ENCODE results near the gene CD2AP.

DNA sequence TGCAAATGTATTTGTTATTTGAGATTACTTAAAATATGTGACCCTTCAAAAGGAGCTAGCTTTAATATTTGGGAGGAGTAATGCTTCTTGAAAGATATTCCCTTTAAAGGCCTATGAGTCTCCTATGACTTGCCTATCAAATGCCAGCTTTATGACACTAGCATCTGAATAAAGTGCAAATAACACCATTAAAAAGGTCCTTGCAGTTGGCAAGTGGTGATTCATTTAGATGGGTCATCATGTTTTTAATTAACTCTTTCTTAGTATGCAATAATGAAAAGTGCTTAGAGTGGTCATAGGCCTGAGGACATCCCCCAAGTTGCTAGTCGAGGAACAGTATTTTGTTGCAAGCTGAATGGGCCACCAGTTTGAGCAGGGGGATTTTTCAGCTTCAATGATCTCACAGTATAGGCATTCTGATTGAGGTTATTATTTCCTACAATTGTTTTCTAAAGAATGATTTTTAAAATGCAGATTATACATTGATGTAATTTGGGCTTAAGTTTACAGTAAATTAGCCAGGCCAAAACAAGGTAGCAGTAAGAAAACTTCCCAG, 3.7 kb upstream of the CD2AP start:
- no peak for TF ChIP-seq PATZ1 (CRISPR knock-in tag; IDR thresholded peaks at IDR 0.05; ENCODE audit: borderline replicate concordance)
- TF ChIP-seq RARB (CRISPR knock-in tag; IDR thresholded peaks at IDR 0.05), result no peak
- TF ChIP-seq ZC3H10 (CRISPR knock-in tag; IDR thresholded peaks at IDR 0.05), result no peak
- TF ChIP-seq ZNF70 (CRISPR knock-in tag; IDR thresholded peaks at IDR 0.05), result no peak
- TF ChIP-seq ARNTL (CRISPR knock-in tag; IDR thresholded peaks at IDR 0.05; ENCODE audit: borderline replicate concordance, low read depth), result no peak
- no peak for TF ChIP-seq TCF4 (CRISPR knock-in tag; IDR thresholded peaks at IDR 0.05; ENCODE audit: borderline replicate concordance)
- TF ChIP-seq SNAI2 (CRISPR knock-in tag; IDR thresholded peaks at IDR 0.05), result no peak
- TF ChIP-seq BACH2 (CRISPR knock-in tag; IDR thresholded peaks at IDR 0.05; ENCODE audit: borderline replicate concordance), result no peak
- TF ChIP-seq, protein P1, sequence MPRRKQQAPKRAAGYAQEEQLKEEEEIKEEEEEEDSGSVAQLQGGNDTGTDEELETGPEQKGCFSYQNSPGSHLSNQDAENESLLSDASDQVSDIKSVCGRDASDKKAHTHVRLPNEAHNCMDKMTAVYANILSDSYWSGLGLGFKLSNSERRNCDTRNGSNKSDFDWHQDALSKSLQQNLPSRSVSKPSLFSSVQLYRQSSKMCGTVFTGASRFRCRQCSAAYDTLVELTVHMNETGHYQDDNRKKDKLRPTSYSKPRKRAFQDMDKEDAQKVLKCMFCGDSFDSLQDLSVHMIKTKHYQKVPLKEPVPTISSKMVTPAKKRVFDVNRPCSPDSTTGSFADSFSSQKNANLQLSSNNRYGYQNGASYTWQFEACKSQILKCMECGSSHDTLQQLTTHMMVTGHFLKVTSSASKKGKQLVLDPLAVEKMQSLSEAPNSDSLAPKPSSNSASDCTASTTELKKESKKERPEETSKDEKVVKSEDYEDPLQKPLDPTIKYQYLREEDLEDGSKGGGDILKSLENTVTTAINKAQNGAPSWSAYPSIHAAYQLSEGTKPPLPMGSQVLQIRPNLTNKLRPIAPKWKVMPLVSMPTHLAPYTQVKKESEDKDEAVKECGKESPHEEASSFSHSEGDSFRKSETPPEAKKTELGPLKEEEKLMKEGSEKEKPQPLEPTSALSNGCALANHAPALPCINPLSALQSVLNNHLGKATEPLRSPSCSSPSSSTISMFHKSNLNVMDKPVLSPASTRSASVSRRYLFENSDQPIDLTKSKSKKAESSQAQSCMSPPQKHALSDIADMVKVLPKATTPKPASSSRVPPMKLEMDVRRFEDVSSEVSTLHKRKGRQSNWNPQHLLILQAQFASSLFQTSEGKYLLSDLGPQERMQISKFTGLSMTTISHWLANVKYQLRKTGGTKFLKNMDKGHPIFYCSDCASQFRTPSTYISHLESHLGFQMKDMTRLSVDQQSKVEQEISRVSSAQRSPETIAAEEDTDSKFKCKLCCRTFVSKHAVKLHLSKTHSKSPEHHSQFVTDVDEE (CRISPR knock-in tag; IDR thresholded peaks at IDR 0.05), result no peak
- TF ChIP-seq, protein P2, sequence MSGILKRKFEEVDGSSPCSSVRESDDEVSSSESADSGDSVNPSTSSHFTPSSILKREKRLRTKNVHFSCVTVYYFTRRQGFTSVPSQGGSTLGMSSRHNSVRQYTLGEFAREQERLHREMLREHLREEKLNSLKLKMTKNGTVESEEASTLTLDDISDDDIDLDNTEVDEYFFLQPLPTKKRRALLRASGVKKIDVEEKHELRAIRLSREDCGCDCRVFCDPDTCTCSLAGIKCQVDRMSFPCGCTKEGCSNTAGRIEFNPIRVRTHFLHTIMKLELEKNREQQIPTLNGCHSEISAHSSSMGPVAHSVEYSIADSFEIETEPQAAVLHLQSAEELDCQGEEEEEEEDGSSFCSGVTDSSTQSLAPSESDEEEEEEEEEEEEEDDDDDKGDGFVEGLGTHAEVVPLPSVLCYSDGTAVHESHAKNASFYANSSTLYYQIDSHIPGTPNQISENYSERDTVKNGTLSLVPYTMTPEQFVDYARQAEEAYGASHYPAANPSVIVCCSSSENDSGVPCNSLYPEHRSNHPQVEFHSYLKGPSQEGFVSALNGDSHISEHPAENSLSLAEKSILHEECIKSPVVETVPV (CRISPR knock-in tag; IDR thresholded peaks at IDR 0.05), result no peak

All from SK-N-SH treated with all-trans-retinoic acid at 6 μM for 48 hours (cell line).